ENCODE data around the gene EGFR.

The EGFR gene

GRCh38 chr7:55240418-55241142 is 221.8 kb downstream of the EGFR start:
- no peak overlapping the region for H3K27ac ChIP-seq (ENCODE audit: low read length)
- H2AFZ ChIP-seq (ENCODE audit: low read depth, low read length): no peak overlapping the region
- peaks cover 35% of the 10 kb centered on the region for H3K27me3 ChIP-seq (ENCODE audit: low read depth, low read length)
- H3K36me3 ChIP-seq (replicated peaks; ENCODE audit: low read depth, low read length): no peaks in the 10 kb centered on the region
- no peak overlapping the region for H3K4me3 ChIP-seq (ENCODE audit: low read length)
- no peak overlapping the region for H3K4me2 ChIP-seq (ENCODE audit: low read length)
- no peak overlapping the region for H3K9ac ChIP-seq (ENCODE audit: low read length)
- no peaks in the 10 kb centered on the region for H4K20me1 ChIP-seq (ENCODE audit: insufficient read depth, low read length)
- H3K4me1 ChIP-seq (ENCODE audit: low read length): no peaks in the 10 kb centered on the region
- H3K79me2 ChIP-seq (ENCODE audit: low read length): no peaks in the 10 kb centered on the region
- no peaks in the 10 kb centered on the region for H3K9me3 ChIP-seq (ENCODE audit: insufficient read depth, low read length)
- no peak for TF ChIP-seq EZH2phosphoT487 (IDR thresholded peaks at IDR 0.05; ENCODE audit: low read depth)
- TF ChIP-seq, protein P1, sequence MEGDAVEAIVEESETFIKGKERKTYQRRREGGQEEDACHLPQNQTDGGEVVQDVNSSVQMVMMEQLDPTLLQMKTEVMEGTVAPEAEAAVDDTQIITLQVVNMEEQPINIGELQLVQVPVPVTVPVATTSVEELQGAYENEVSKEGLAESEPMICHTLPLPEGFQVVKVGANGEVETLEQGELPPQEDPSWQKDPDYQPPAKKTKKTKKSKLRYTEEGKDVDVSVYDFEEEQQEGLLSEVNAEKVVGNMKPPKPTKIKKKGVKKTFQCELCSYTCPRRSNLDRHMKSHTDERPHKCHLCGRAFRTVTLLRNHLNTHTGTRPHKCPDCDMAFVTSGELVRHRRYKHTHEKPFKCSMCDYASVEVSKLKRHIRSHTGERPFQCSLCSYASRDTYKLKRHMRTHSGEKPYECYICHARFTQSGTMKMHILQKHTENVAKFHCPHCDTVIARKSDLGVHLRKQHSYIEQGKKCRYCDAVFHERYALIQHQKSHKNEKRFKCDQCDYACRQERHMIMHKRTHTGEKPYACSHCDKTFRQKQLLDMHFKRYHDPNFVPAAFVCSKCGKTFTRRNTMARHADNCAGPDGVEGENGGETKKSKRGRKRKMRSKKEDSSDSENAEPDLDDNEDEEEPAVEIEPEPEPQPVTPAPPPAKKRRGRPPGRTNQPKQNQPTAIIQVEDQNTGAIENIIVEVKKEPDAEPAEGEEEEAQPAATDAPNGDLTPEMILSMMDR (IDR thresholded peaks at IDR 0.05; ENCODE audit: low read depth, low read length): no peak

DNA sequence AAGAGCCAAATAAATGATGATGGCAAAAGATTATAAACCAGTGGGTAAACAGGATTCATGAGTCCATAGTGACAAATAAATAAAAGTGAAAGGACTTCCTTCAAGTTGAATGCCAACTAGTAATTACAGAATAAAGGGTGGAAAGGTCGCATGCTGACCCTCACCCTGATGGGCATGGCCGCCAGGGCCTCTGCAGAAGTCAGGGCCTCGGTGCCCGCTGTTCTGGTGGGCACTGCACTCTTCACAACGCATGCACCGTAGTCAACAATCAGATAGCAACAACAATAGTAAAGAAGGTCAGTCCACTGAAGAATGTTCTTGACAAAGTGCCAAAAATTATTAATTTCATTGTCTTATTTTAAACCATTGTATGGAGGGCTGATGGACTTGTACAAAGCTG is 223.1 kb downstream of the EGFR start:
- Histone ChIP-seq H4K20me1 (ENCODE audit: insufficient read depth, low read length) (no peaks in the 10 kb centered on the region), H3K27me3 (ENCODE audit: low read depth, low read length) (peaks cover 29% of the 10 kb centered on the region), H3K9me3 (ENCODE audit: insufficient read depth, low read length) (no peaks in the 10 kb centered on the region), H3K27ac (ENCODE audit: low read length) (no peak overlapping the region), H3K4me3 (ENCODE audit: low read length) (no peak overlapping the region), H2AFZ (ENCODE audit: low read depth, low read length) (no peak overlapping the region), H3K79me2 (ENCODE audit: low read length) (no peaks in the 10 kb centered on the region), H3K36me3 (replicated peaks; ENCODE audit: low read depth, low read length) (no peaks in the 10 kb centered on the region), H3K9ac (ENCODE audit: low read length) (no peak overlapping the region), H3K4me1 (ENCODE audit: low read length) (no peaks in the 10 kb centered on the region), H3K4me2 (ENCODE audit: low read length) (no peak overlapping the region)
- TF ChIP-seq, protein P1 (IDR thresholded peaks at IDR 0.05; ENCODE audit: low read depth, low read length): no peak
- TF ChIP-seq EZH2phosphoT487 (IDR thresholded peaks at IDR 0.05; ENCODE audit: low read depth): no peak

- Histone ChIP-seq H3K4me1 (ENCODE audit: low read length) (no peaks in the 10 kb centered on the region), H3K9ac (ENCODE audit: low read length) (no peak overlapping the region), H3K27me3 (ENCODE audit: low read depth, low read length) (peaks cover 25% of the 10 kb centered on the region), H3K79me2 (ENCODE audit: low read length) (no peaks in the 10 kb centered on the region), H3K27ac (ENCODE audit: low read length) (no peak overlapping the region), H4K20me1 (ENCODE audit: insufficient read depth, low read length) (no peaks in the 10 kb centered on the region), H3K36me3 (replicated peaks; ENCODE audit: low read depth, low read length) (no peaks in the 10 kb centered on the region), H3K4me3 (ENCODE audit: low read length) (no peak overlapping the region), H3K9me3 (ENCODE audit: insufficient read depth, low read length) (no peaks in the 10 kb centered on the region), H3K4me2 (ENCODE audit: low read length) (no peak overlapping the region), H2AFZ (ENCODE audit: low read depth, low read length) (no peak overlapping the region)
- TF ChIP-seq, protein P1 (IDR thresholded peaks at IDR 0.05; ENCODE audit: low read depth, low read length): no peak
- no peak for TF ChIP-seq EZH2phosphoT487 (IDR thresholded peaks at IDR 0.05; ENCODE audit: low read depth)
These were observed 223.8 kb downstream of the EGFR start for GRCh38 chr7:55242613-55243012.

DNA sequence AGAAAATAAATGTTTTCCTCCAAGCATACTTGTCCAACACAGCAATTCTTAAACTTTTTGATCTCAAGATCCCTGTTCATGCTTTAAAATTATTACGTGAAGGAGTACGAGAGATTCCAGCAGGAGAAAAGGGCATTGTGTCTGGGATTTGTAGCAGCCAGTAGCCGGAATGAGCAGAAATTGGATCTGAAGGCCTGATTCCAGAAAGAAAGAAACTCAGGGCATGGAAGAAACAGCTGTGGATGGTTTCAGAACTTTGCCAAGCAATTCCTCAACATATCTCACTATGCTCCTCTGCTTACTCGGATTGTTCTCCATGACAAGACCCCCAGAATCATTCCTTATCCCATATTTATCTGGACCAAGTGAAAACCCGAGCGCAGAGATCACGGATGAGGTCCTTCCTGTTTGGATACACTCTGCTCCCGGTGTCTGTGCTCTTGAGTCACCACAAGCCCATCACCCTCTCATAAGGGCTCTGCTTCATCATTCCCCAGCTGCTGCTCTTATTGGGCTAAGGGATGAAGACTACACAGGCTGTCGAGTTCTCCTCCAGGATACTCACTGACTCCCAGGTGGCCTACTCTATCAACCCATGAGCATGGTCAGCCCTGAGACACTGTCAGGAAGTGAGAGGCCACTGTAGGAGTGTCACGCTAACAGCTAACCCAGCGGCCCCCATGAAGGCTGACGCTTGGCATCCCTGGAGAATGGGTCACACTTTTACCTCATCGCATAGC is 225.4 kb downstream of the EGFR start:
- Histone ChIP-seq H3K9me3 (ENCODE audit: insufficient read depth, low read length) (no peaks in the 10 kb centered on the region), H3K36me3 (replicated peaks; ENCODE audit: low read depth, low read length) (no peaks in the 10 kb centered on the region), H3K27me3 (ENCODE audit: low read depth, low read length) (peaks cover 10% of the 10 kb centered on the region; the same call in 1 of the 2 replicates), H3K4me2 (ENCODE audit: low read length) (no peak overlapping the region), H2AFZ (ENCODE audit: low read depth, low read length) (no peak overlapping the region), H4K20me1 (ENCODE audit: insufficient read depth, low read length) (no peaks in the 10 kb centered on the region), H3K9ac (ENCODE audit: low read length) (no peak overlapping the region), H3K27ac (ENCODE audit: low read length) (no peak overlapping the region), H3K79me2 (ENCODE audit: low read length) (no peaks in the 10 kb centered on the region), H3K4me3 (ENCODE audit: low read length) (no peak overlapping the region), H3K4me1 (ENCODE audit: low read length) (peaks cover 1% of the 10 kb centered on the region)
- TF ChIP-seq EZH2phosphoT487 (IDR thresholded peaks at IDR 0.05; ENCODE audit: low read depth): no peak
- TF ChIP-seq, protein P1 (IDR thresholded peaks at IDR 0.05; ENCODE audit: low read depth, low read length): no peak
